Measurements from ENCODE around the gene SMAD9. TPM values are rescaled to one million over a fixed set of nuclear protein-coding genes. Genes with fewer than 3 reads are reported as not detected.

The SMAD9 gene
- total RNA-seq = 13.5 TPM

- Histone ChIP-seq H3K27me3 (no peaks in the 10 kb centered on the region), H3K4me1 (no peaks in the 10 kb centered on the region), H3K27ac (peak within 1 kb of the TSS; percentile 82), H3K4me3 (peak within 1 kb of the TSS; percentile 68 to 80), H3K9me3 (no peaks in the 10 kb centered on the region), H3K36me3 (no peaks in the 10 kb centered on the region)
- no peak for DNase-seq (ENCODE audit: extremely low spot score in 2 of 2)
- intact Hi-C loops (cut with DNase I) = no loop called here
- TF ChIP-seq POLR2AphosphoS5 (IDR thresholded peaks at IDR 0.05; ENCODE audit: insufficient read depth in 1 of 2, low read depth in 1 of 2) = no peak
- no peak for TF ChIP-seq CTCF (IDR thresholded peaks at IDR 0.05)
- no peak for TF ChIP-seq POLR2A (IDR thresholded peaks at IDR 0.05)
Observed at GRCh38 chr13:36919833-36920615, at the start of gene SMAD9. TSS of gene SMAD9 (minus strand) at chr13:36920238. CDS start at chr13:36879689, 40,549 bp downstream.

DNA sequence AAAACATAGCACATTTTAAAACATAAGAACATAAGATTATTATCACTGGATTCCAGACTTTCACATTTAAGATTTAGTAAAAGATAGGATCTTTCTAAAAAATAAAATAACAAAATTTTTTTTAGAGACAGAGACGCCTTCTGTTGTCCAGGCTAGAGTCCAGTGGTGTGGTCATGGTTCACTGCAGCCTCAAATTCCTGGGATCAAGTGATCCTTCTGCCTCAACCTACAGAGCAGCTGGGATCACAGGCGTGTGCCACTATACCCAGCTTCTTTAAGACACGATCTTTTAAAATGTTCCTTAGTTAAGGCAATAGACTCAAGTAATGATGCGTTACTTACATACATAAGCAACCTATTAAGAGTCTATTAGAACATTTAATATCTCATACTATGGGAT, 46.4 kb upstream of the SMAD9 start:
- intact Hi-C loops (cut with DNase I) = no loop called here

GRCh38 chr13:36965767-36966166, 45.7 kb upstream of the SMAD9 start:
- Histone ChIP-seq H3K9me3 (no peaks in the 10 kb centered on the region), H3K4me1 (no peaks in the 10 kb centered on the region), H3K27ac (no peak overlapping the region), H3K4me3 (no peak overlapping the region), H3K27me3 (no peaks in the 10 kb centered on the region), H3K36me3 (peaks cover 0 to 53% of the 10 kb centered on the region in 2 donors)
- DNase-seq (ENCODE audit: extremely low spot score in 2 of 2) = no peak
- TF ChIP-seq POLR2AphosphoS5 (IDR thresholded peaks at IDR 0.05; ENCODE audit: insufficient read depth in 1 of 2, low read depth in 1 of 2) (peak in 1 of 2 donors; percentile 13), POLR2A (IDR thresholded peaks at IDR 0.05) (no peak)
- intact Hi-C loops (cut with DNase I) = no loop called here

More for the DNA sequence above, 46.4 kb upstream of the SMAD9 start:
- Histone ChIP-seq H3K4me1 (no peaks in the 10 kb centered on the region), H3K27me3 (no peaks in the 10 kb centered on the region), H3K4me3 (no peak overlapping the region), H3K36me3 (peaks cover 0 to 53% of the 10 kb centered on the region in 2 donors), H3K9me3 (no peaks in the 10 kb centered on the region), H3K27ac (no peak overlapping the region)
- no peak for TF ChIP-seq CTCF (IDR thresholded peaks at IDR 0.05)
- no peak for TF ChIP-seq POLR2AphosphoS5 (IDR thresholded peaks at IDR 0.05; ENCODE audit: insufficient read depth in 1 of 2, low read depth in 1 of 2)
- no peak for TF ChIP-seq POLR2A (IDR thresholded peaks at IDR 0.05)
- DNase-seq (ENCODE audit: extremely low spot score in 2 of 2) = no peak

DNA sequence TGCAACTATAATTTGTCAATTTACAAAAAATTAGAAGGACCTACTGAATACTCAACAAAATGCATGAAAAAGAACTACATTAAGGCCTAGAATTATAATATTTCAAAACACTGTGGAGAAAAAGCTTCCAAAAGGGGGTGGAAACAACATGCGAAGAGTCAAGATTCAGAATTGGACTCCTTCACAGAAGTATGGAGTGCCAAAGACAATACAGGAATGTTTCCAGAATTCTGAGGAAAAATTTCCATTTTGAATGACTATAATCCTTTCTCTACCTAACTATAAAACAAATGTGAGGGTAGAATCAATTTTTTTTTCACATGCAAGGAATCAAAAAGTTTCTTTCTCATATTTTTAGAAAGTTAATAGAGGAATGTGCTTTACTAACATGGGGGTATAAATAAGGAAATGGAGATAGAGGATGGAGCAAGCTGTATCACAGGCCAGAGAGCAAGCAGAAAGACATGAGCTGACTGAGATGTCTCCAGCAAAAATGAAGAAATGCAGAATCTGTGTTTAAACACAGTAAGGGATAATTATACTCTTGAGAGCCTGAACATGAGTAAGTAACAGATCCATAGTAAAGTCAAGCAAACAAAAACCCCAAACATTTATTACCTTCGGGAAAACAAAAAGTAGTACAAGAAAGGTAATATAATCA, 39.5 kb upstream of the SMAD9 start:
- intact Hi-C loops (cut with DNase I) = no loop called here
- H3K4me1 ChIP-seq = no peaks in the 10 kb centered on the region
- H3K36me3 ChIP-seq = peaks cover 0 to 42% of the 10 kb centered on the region in 2 donors
- H3K27ac ChIP-seq = no peak overlapping the region
- no peaks in the 10 kb centered on the region for H3K9me3 ChIP-seq
- DNase-seq (ENCODE audit: extremely low spot score in 2 of 2) = no peak
- H3K27me3 ChIP-seq = no peaks in the 10 kb centered on the region
- TF ChIP-seq POLR2A (IDR thresholded peaks at IDR 0.05) (no peak), POLR2AphosphoS5 (IDR thresholded peaks at IDR 0.05; ENCODE audit: insufficient read depth in 1 of 2, low read depth in 1 of 2) (no peak), CTCF (IDR thresholded peaks at IDR 0.05) (no peak)
- no peak overlapping the region for H3K4me3 ChIP-seq

GRCh38 chr13:36954542-36954941, 34.5 kb upstream of the SMAD9 start:
- peaks cover 0 to 15% of the 10 kb centered on the region in 2 donors for H3K36me3 ChIP-seq
- intact Hi-C loops (cut with DNase I) = no loop called here
- H3K27me3 ChIP-seq = no peaks in the 10 kb centered on the region
- H3K27ac ChIP-seq = no peak overlapping the region
- no peaks in the 10 kb centered on the region for H3K9me3 ChIP-seq
- H3K4me1 ChIP-seq = no peaks in the 10 kb centered on the region
- no peak for DNase-seq (ENCODE audit: extremely low spot score in 2 of 2)
- no peak overlapping the region for H3K4me3 ChIP-seq
- no peak for TF ChIP-seq CTCF (IDR thresholded peaks at IDR 0.05)
- no peak for TF ChIP-seq POLR2AphosphoS5 (IDR thresholded peaks at IDR 0.05; ENCODE audit: insufficient read depth in 1 of 2, low read depth in 1 of 2)
- TF ChIP-seq POLR2A (IDR thresholded peaks at IDR 0.05) = no peak
